DND-41 (cell line): ENCODE measurements around the gene SCYGR3.

Experiments used
- ATAC-seq: fragments of 200-7000 bp; cut with Tn5 transposase; 3 replicates; pipeline ENCODE4 v1.9.1; 2021; ENCODE audit warnings: low read depth; ENCODE audit not compliant: insufficient read depth
- DNase-seq: peaks from one replicate; pipeline ENCODE4 v3.0.0-alpha.2; 2020
- H2AFZ ChIP-seq: 2 replicates; pipeline ENCODE4 v1.6.0; 2012; ENCODE audit warnings: low read depth, low read length
- H3K27ac ChIP-seq: 2 replicates; pipeline ENCODE4 v1.5.1; 2012; ENCODE audit warnings: low read length, inconsistent platforms
- H3K27me3 ChIP-seq: fragments of 200-600 bp; sonication (generic); 2 replicates; pipeline ENCODE4 v1.6.0; 2012; ENCODE audit warnings: low read length, mild to moderate bottlenecking, inconsistent platforms; ENCODE audit not compliant: insufficient read depth, poor library complexity
- H3K36me3 ChIP-seq: 2 replicates; pipeline ENCODE4 v1.5.1; 2012; ENCODE audit warnings: low read length, inconsistent platforms; ENCODE audit not compliant: insufficient read depth
- H3K4me1 ChIP-seq: 2 replicates; pipeline ENCODE4 v1.5.1; 2012; ENCODE audit warnings: mild to moderate bottlenecking, low read length; ENCODE audit not compliant: insufficient read depth
- H3K4me2 ChIP-seq: 2 replicates; pipeline ENCODE4 v1.6.0; 2012; ENCODE audit warnings: mild to moderate bottlenecking, moderate library complexity, low read length, inconsistent platforms; ENCODE audit not compliant: insufficient read depth
- H3K4me3 ChIP-seq, 2 experiments: fragments of 200-600 bp in 1 of 2; shearing (Covaris generic) in 1 of 2; 2 replicates each; pipeline ENCODE4 v1.5.1; 2012 to 2016; ENCODE audit warnings: inconsistent platforms in 2 of 2, low read length in 2 of 2, mild to moderate bottlenecking in 2 of 2, low read depth in 1 of 2, moderate library complexity in 1 of 2
- H3K79me2 ChIP-seq: 2 replicates; pipeline ENCODE4 v1.6.0; 2012; ENCODE audit warnings: low read length, inconsistent platforms; ENCODE audit not compliant: insufficient read depth
- H3K9ac ChIP-seq: 2 replicates; pipeline ENCODE4 v1.6.0; 2012; ENCODE audit warnings: low read depth, mild to moderate bottlenecking, inconsistent platforms, low read length, moderate library complexity
- H3K9me3 ChIP-seq: 2 replicates; pipeline ENCODE4 v1.5.1; 2012; ENCODE audit warnings: low read length, moderate library complexity, mild to moderate bottlenecking, inconsistent platforms; ENCODE audit not compliant: insufficient read depth, severe bottlenecking
- H4K20me1 ChIP-seq: 2 replicates; pipeline ENCODE4 v1.6.0; 2012; ENCODE audit warnings: low read length; ENCODE audit not compliant: insufficient read depth
- CTCF ChIP-seq: IDR thresholded peaks from 2 replicates; pipeline ENCODE4 v1.5.1; 2012; ENCODE audit warnings: borderline replicate concordance, low read length, moderate library complexity, mild to moderate bottlenecking; ENCODE audit not compliant: poor library complexity, severe bottlenecking; ENCODE audit errors: extremely low read depth
- EZH2 ChIP-seq: IDR thresholded peaks from 3 replicates; pipeline ENCODE4 v1.6.1; 2012; ENCODE audit warnings: borderline replicate concordance, low read depth, mild to moderate bottlenecking, moderate library complexity, low read length, inconsistent platforms; ENCODE audit not compliant: severe bottlenecking

SCYGR3 gene

GRCh38 chr2:227608561-227609338 is 5.9 kb downstream of the SCYGR3 start:
- H3K79me2 ChIP-seq, result no peaks in the 10 kb centered on the region
- H3K9ac ChIP-seq, result no peak overlapping the region
- H3K4me2 ChIP-seq, result no peak overlapping the region
- H4K20me1 ChIP-seq, result no peaks in the 10 kb centered on the region
- H3K4me3 ChIP-seq, result no peak overlapping the region
- no peak for TF ChIP-seq EZH2
- no peak for TF ChIP-seq CTCF
- no peaks in the 10 kb centered on the region for H3K36me3 ChIP-seq
- H3K9me3 ChIP-seq, result no peaks in the 10 kb centered on the region
- no peaks in the 10 kb centered on the region for H3K27me3 ChIP-seq
- H3K4me1 ChIP-seq, result no peaks in the 10 kb centered on the region
- H3K27ac ChIP-seq, result no peak overlapping the region
- DNase-seq, result peak; percentile 10
- no peak overlapping the region for H2AFZ ChIP-seq
- ATAC-seq, result no peak

DNA sequence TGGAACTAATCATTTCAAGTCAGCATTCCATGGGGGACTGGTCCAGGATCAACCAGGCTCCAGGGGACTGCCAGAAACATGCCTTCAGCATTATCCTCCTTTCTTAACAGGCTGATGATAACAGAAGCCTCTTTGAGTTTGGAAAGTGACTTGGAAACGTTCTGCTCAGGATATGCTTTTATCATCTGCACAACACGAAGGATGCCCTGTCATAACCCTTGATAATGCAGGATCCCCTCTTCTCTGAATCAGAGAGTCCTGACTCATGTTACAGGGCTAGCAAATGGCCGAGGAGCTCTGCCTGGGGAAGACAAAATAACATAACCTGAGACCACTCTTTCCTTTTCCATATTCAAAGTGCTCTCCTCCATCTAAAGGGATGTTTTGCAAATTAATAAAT is 6.7 kb downstream of the SCYGR3 start:
- Histone ChIP-seq H3K4me2 (no peak overlapping the region), H4K20me1 (no peaks in the 10 kb centered on the region), H2AFZ (no peak overlapping the region), H3K79me2 (no peaks in the 10 kb centered on the region), H3K27ac (no peak overlapping the region), H3K9me3 (no peaks in the 10 kb centered on the region), H3K27me3 (no peaks in the 10 kb centered on the region), H3K36me3 (no peaks in the 10 kb centered on the region), H3K9ac (no peak overlapping the region), H3K4me1 (no peaks in the 10 kb centered on the region), H3K4me3 (no peak overlapping the region)
- no peak for DNase-seq
- ATAC-seq, result no peak
- no peak for TF ChIP-seq EZH2
- TF ChIP-seq CTCF, result no peak

GRCh38 chr2:227606476-227606875 is 8.2 kb downstream of the SCYGR3 start:
- ATAC-seq (no peak), DNase-seq (no peak)
- Histone ChIP-seq H3K9me3 (no peaks in the 10 kb centered on the region), H3K27me3 (no peaks in the 10 kb centered on the region), H3K27ac (no peak overlapping the region), H3K4me3 (no peak overlapping the region), H3K4me1 (no peaks in the 10 kb centered on the region), H3K4me2 (no peak overlapping the region), H2AFZ (no peak overlapping the region), H3K79me2 (no peaks in the 10 kb centered on the region), H4K20me1 (no peaks in the 10 kb centered on the region), H3K36me3 (no peaks in the 10 kb centered on the region), H3K9ac (no peak overlapping the region)
- TF ChIP-seq EZH2 (no peak), CTCF (no peak)
